Aorta (tissue), 5 donors: ENCODE results near the gene ANKS1B. TPM values are rescaled to one million over a fixed set of nuclear protein-coding genes. Genes with fewer than 3 reads are reported as not detected.

ENCODE experiments used
- ATAC-seq: fragments of 200-7000 bp; cut with Tn5 transposase; one replicate; pipeline ENCODE4 v1.9.1; 2022; ENCODE audit warnings: moderate library complexity; ENCODE audit not compliant: low FRiP score
- DNase-seq, 2 donors: peaks; one replicate each; pipeline ENCODE4 v3.0.0-alpha.2; 2020
- H3K27ac ChIP-seq, 2 donors: one replicate each; pipeline ENCODE4 v1.5.1; 2013; ENCODE audit warnings: low read length in 2 of 2, mild to moderate bottlenecking in 2 of 2, moderate library complexity in 2 of 2, control low read depth in 1 of 2, inconsistent platforms in 1 of 2, low read depth in 1 of 2
- H3K27me3 ChIP-seq, 2 donors: one replicate each; pipeline ENCODE4 v1.6.1; 2013; ENCODE audit warnings: control low read depth in 1 of 2, low read length in 1 of 2, mild to moderate bottlenecking in 1 of 2, moderate library complexity in 1 of 2; ENCODE audit not compliant: insufficient read depth in 2 of 2, control insufficient read depth in 1 of 2
- H3K36me3 ChIP-seq, 2 donors: one replicate each; pipeline ENCODE4 v1.6.1; 2013; ENCODE audit warnings: control low read depth in 1 of 2, low read length in 1 of 2, mild to moderate bottlenecking in 1 of 2; ENCODE audit not compliant: insufficient read depth in 2 of 2, control insufficient read depth in 1 of 2
- H3K4me1 ChIP-seq, 2 donors: one replicate each; pipeline ENCODE4 v1.6.1; 2013; ENCODE audit warnings: low read length in 2 of 2, control low read depth in 1 of 2, mild to moderate bottlenecking in 1 of 2, moderate library complexity in 1 of 2; ENCODE audit not compliant: insufficient read depth in 2 of 2, control insufficient read depth in 1 of 2
- H3K4me3 ChIP-seq, 2 donors: one replicate each; pipeline ENCODE4 v1.5.1; 2013; ENCODE audit warnings: low read length in 2 of 2, control low read depth in 1 of 2, mild to moderate bottlenecking in 1 of 2
- H3K9me3 ChIP-seq: one replicate; pipeline ENCODE4 v1.6.1; 2013; ENCODE audit warnings: mild to moderate bottlenecking, low read length; ENCODE audit not compliant: control insufficient read depth
- WGBS, 2 donors: extraction: QIAGEN DNeasy Blood & Tissue Kit; methylation state at CpG; one replicate each; pipeline ENCODE4 v1.1.7; 2013; 5-methylcytosine and 5-hydroxymethylcytosine counted together
- intact Hi-C, 2 donors: fragments of 100-400 bp; cut with DNase I; formaldehyde crosslinking; loops; one replicate each; pipeline versions ENCODE4 v1.14.2 to v1.15.0; 2022
- polyA plus RNA-seq, 2 donors: library from polyadenylated mRNA; stranded (reverse); fragments of 200-250 nt; gene quantifications; one replicate each; pipeline ENCODE4 v1.2.3, GENCODE V29; 2013
- total RNA-seq, 2 donors: library from RNA; stranded (reverse); fragmentation: NEBNext Ultra II Directional; extraction: Animal tissue kit (Norgen Biotek cat#: 25700); gene quantifications; one replicate each; pipeline ENCODE4 v1.2.1, GENCODE V29; 2021
- donor health status: healthy with polysubstance abuse.
- donor health status: Bipolar disorder and iron deficiency.
- donor health status: DM: no; HTN: no; CAD: no.
- donor health status: DM: no; HTN: no; CAD: no.
- donor health status: DM: yes; HTN: yes; CAD: no.

ANKS1B gene
- total and polyA plus RNA-seq, 4 donors, result 3.0 to 37.0 (median 17.8) TPM

- DNase-seq (no peak), ATAC-seq (no peak)
- Histone ChIP-seq H3K36me3 (peaks cover 1 to 2% of the 10 kb centered on the region in 2 donors), H3K4me3 (no peak overlapping the region), H3K4me1 (no peaks in the 10 kb centered on the region), H3K27ac (no peak overlapping the region), H3K27me3 (no peaks in the 10 kb centered on the region), H3K9me3 (peaks cover 2% of the 10 kb centered on the region)
- 85 to 87% methylated on average over 5 of the region's 5 CpGs for WGBS, 2 donors
- intact Hi-C loops, result no loop called here
These were observed 702.1 kb downstream of the ANKS1B start for GRCh38 chr12:99282624-99283023.

GRCh38 chr12:99282086-99282485, 702.6 kb downstream of the ANKS1B start:
- peaks cover 2 to 3% of the 10 kb centered on the region in 2 donors for H3K36me3 ChIP-seq
- DNase-seq, result no peak
- intact Hi-C loops, result no loop called here
- peaks cover 2% of the 10 kb centered on the region for H3K9me3 ChIP-seq
- H3K4me3 ChIP-seq, result no peak overlapping the region
- WGBS, 2 donors, result 96% methylated on average over 1 of the region's 1 CpG
- H3K4me1 ChIP-seq, result no peaks in the 10 kb centered on the region
- no peaks in the 10 kb centered on the region for H3K27me3 ChIP-seq
- ATAC-seq, result no peak
- H3K27ac ChIP-seq, result no peak overlapping the region

GRCh38 chr12:99281277-99281676, 703.5 kb downstream of the ANKS1B start:
- intact Hi-C loops, result no loop called here
- no peak overlapping the region for H3K4me3 ChIP-seq
- H3K27ac ChIP-seq, result no peak overlapping the region
- no peaks in the 10 kb centered on the region for H3K4me1 ChIP-seq
- ATAC-seq (no peak), DNase-seq (no peak)
- 37 to 43% methylated on average over 2 of the region's 2 CpGs for WGBS, 2 donors
- H3K27me3 ChIP-seq, result no peaks in the 10 kb centered on the region
- H3K9me3 ChIP-seq, result peaks cover 3% of the 10 kb centered on the region
- H3K36me3 ChIP-seq, result peaks cover 2 to 3% of the 10 kb centered on the region in 2 donors

GRCh38 chr12:99278899-99279298, 705.8 kb downstream of the ANKS1B start:
- ATAC-seq (no peak), DNase-seq (no peak)
- WGBS, 2 donors, result 81 to 86% methylated on average over 2 of the region's 2 CpGs
- Histone ChIP-seq H3K4me3 (no peak overlapping the region), H3K27me3 (no peaks in the 10 kb centered on the region), H3K9me3 (peaks cover 4% of the 10 kb centered on the region), H3K27ac (no peak overlapping the region), H3K36me3 (peaks cover 2 to 3% of the 10 kb centered on the region in 2 donors), H3K4me1 (no peaks in the 10 kb centered on the region)
- intact Hi-C loops, result no loop called here

GRCh38 chr12:99277591-99278379, 707.0 kb downstream of the ANKS1B start:
- ATAC-seq, result no peak
- Histone ChIP-seq H3K4me3 (no peak overlapping the region), H3K27me3 (no peaks in the 10 kb centered on the region), H3K4me1 (no peaks in the 10 kb centered on the region), H3K36me3 (peaks cover 2 to 3% of the 10 kb centered on the region in 2 donors), H3K9me3 (peaks cover 4% of the 10 kb centered on the region), H3K27ac (no peak overlapping the region)
- WGBS, 2 donors, result 88 to 94% methylated on average over 5 of the region's 5 CpGs
- intact Hi-C loops, result no loop called here
- DNase-seq, result no peak

- H3K9me3 ChIP-seq, result no peaks in the 10 kb centered on the region
- intact Hi-C loops, result no loop called here
- ATAC-seq (no peak), DNase-seq (no peak)
- H3K27me3 ChIP-seq, result no peaks in the 10 kb centered on the region
- H3K27ac ChIP-seq, result no peak overlapping the region
- H3K4me3 ChIP-seq, result no peak overlapping the region
- H3K4me1 ChIP-seq, result no peaks in the 10 kb centered on the region
- 67 to 70% methylated on average over 3 of the region's 3 CpGs for WGBS, 2 donors
- no peaks in the 10 kb centered on the region for H3K36me3 ChIP-seq
These were observed 713.7 kb downstream of the ANKS1B start for GRCh38 chr12:99271071-99271470.

- no peaks in the 10 kb centered on the region for H3K4me1 ChIP-seq
- ATAC-seq, result no peak
- no peak overlapping the region for H3K4me3 ChIP-seq
- intact Hi-C loops, result no loop called here
- no peak for DNase-seq
- H3K27ac ChIP-seq, result no peak overlapping the region
- no peaks in the 10 kb centered on the region for H3K36me3 ChIP-seq
- no peaks in the 10 kb centered on the region for H3K9me3 ChIP-seq
- no peaks in the 10 kb centered on the region for H3K27me3 ChIP-seq
These were observed 717.7 kb downstream of the ANKS1B start for GRCh38 chr12:99267038-99267437.

GRCh38 chr12:99265648-99266047, 719.1 kb downstream of the ANKS1B start:
- Histone ChIP-seq H3K36me3 (no peaks in the 10 kb centered on the region), H3K4me3 (no peak overlapping the region), H3K4me1 (peaks cover 0 to 2% of the 10 kb centered on the region in 2 donors), H3K9me3 (no peaks in the 10 kb centered on the region), H3K27me3 (no peaks in the 10 kb centered on the region), H3K27ac (no peak overlapping the region)
- DNase-seq (no peak), ATAC-seq (no peak)
- WGBS, 2 donors, result 82 to 87% methylated on average over 3 of the region's 3 CpGs
- intact Hi-C loops, result no loop called here

- peaks cover 5 to 7% of the 10 kb centered on the region in 2 donors for H3K4me1 ChIP-seq
- no peak for ATAC-seq
- no peak for DNase-seq
- H3K36me3 ChIP-seq, result no peaks in the 10 kb centered on the region
- no peaks in the 10 kb centered on the region for H3K9me3 ChIP-seq
- intact Hi-C loops, result no loop called here
- no peak overlapping the region for H3K27ac ChIP-seq
- H3K27me3 ChIP-seq, result no peaks in the 10 kb centered on the region
- no peak overlapping the region for H3K4me3 ChIP-seq
- WGBS, 2 donors, result 89 to 97% methylated on average over 1 of the region's 1 CpG
These were observed 723.5 kb downstream of the ANKS1B start for GRCh38 chr12:99261256-99261655.
